GM19043 (cell line): ENCODE data around the gene GTPBP6.
A peak's percentile ranks its signal among the peaks of the same experiment; 100 is the strongest.
"Not testable (repeated sequence)": the region's sequence is repeated elsewhere in the genome, so short reads cannot be mapped to it uniquely, and the experiment has no call there.

Experiments used
- ATAC-seq: cut with Tn5 transposase; IDR thresholded peaks from one replicate; pipeline ENCODE4 v1.9.1; 2021; ENCODE audit warnings: low read depth; ENCODE audit not compliant: unreplicated experiment

GTPBP6 gene

DNA sequence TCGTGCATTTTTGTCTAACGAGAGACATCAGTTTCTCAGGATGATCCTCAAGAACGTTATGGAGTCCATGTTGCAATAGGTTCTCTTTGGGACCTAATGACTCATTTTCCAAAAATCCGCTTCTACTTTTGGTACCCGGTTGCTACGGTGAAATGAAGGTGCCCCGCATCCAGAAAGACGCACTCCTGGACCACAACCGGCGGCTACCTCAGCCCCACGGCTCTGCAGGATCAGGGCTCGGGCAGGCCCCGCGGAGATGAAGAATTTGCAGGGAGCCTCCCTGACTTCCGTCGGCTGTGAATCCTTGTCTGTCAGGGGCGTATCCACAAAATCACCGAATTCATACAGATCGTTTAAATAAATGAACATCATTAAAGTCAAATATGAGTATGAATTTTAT is 15.6 kb downstream of the GTPBP6 start:
- no peak for ATAC-seq

DNA sequence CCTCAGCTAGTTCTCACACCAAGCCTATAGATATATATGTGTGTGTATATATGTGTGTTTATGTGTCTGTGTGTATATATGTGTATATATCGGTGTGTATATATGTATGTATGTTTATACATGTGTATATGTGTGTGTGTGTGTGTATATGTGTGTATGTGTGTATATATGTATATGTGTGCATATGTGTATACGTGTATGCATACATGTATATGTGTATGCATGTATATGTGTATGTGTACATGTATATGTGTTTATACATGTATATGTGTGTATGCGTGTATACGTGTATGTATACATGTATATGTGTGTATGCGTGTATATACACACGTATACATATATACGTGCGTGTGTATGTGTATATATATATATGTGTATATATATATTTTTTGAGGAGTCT is 18.3 kb downstream of the GTPBP6 start:
- no peak for ATAC-seq

DNA sequence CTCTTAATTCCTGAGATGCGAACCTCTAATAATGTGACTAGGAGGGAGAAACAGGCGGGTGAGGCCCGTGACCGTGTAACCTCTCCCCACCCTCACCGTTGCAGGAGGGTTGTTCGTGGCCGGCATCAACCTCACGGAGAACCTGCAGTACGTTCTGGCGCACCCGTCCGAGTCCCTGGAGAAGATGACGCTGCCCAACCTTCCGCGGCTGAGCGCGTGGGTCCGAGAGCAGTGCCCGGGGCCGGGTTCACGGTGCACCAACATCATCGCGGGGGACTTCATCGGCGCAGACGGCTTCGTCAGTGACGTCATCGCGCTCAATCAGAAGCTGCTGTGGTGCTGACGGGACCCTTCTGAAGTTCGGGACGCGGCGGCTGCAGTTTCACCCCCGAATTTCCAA is 19.6 kb downstream of the GTPBP6 start:
- no peak for ATAC-seq

DNA sequence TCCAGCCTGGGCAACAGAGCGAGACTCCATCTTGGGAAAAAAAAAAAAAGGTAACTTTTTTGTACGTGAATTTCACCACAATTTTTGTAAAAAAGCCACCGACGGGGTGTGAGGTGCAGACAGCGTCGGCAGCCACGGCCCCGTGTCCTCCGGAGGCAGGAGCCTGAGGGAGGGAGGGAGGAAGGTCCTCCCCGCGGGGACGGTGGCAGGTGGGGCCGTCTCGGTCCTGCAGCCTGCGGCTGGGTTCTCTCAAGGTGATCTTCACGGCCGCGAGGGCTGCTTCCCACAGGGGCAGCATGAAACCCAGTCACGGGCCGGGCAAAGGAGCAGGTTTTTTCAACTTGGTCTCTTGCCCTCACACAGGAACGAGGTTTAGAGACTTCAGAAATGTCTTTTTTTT is 23.5 kb downstream of the GTPBP6 start:
- ATAC-seq: no peak

DNA sequence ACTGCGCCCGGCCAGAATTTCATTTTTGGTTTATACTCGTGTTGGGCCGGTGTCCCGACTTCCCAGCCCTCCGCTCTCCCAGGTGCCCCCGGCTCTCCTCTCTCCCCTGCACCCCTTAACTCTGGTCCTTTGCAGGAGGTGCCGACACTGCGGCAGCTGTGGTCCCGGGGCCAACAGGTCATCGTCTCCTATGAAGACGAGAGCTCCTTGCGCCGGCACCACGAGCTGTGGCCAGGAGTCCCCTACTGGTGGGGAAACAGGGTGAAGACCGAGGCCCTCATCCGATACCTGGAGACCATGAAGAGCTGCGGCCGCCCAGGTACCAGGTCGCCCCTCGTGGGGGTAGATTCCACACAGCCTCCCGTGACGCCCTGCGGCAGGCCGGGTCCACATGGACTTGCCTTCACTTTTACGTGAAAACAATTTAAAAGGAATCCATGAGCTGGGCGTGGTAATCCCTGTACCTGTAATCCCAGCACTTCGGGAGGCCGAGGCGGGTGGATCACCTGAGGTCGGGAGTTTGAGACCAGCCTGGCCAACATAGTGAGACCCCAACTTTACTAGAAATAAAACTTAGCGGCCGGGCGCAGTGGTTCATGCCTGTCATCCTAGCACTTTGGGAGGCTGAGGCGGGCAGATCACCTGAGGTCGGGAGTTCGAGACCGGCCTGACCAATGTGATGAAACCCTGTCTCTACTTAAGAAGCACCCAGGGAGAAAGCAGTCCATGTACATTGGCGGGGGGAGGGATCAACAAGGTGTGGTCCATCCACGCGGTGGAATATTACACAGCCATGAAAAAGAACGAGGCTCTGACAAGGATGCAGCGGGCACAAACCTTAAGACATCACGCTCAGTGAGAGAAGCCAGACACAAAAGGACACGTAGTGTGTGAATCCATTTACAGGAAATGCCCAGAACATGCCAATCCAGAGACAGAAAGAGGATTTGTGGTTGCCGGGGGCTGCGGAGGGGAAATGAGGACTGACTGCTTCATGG is 25.4 kb downstream of the GTPBP6 start:
- ATAC-seq: no peak

DNA sequence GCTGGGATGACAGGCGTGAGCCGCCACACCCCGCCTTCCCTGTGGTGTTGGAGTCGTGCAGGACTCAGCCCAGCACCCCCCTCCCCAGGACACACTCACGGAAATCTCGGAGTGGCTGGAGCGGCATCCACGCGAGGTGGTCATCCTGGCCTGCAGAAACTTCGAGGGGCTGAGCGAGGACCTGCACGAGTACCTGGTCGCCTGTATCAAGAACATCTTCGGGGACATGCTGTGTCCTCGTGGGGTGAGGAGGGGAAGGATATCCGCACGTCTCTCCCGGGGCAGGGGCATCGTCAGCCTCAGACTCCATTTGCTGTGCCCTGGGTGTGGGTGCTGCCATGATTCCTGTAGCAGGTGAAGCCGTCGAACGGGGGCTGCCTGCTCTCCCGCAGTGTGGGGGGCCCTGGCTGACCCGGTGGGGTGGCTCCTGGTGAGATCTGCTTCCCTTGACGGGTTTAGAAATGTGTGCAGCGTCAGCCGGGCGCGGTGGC is 27.1 kb downstream of the GTPBP6 start:
- ATAC-seq: no peak

DNA sequence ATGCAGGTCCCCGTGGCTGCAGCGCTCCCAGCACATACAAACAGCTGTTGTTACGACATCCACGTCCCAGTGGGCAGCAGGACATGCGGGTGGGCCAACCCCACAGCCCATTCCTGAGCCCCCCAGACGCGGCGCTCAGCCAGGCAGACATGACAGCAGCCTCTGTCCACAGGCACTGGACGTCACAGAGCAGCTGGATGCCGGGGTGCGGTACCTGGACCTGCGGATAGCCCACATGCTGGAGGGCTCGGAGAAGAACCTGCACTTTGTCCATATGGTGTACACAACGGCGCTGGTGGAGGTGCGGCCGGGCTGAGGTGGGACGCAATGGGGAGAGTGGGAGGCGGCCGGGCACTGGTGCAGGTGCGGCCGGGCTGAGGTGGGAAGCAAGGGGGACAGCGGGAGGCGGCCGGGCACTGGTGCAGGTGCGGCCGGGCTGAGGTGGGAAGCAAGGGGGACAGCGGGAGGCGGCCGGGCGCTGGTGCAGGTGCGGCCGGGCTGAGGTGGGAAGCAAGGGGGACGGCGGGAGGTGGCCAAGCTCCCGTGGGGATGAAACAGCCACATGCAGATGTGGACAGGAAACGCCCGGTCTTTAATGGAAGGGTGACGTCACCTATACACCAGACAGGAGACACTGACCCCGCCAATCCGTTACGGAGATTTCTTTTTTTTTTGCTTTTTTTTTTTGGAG is 28.0 kb downstream of the GTPBP6 start:
- ATAC-seq: no peak

DNA sequence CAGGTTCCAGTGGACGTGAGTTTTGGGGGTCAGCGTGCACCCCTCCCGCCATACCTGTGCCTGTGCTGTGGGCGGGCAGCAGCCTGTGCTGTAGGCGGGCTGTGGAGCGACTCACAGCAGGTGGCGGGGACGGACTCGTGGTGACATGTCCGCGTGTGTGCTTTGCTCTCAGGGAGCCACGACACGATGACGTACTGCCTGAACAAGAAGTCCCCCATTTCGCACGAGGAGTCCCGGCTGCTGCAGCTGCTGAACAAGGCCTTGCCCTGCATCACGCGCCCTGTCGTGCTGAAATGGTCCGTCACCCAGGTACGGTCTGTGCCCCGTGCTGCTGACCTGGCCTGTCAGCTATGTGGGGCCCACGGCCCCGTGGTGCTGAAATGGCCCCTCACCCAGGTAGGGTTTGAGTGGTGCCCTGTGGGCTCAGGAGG is 30.0 kb downstream of the GTPBP6 start:
- ATAC-seq: no peak

DNA sequence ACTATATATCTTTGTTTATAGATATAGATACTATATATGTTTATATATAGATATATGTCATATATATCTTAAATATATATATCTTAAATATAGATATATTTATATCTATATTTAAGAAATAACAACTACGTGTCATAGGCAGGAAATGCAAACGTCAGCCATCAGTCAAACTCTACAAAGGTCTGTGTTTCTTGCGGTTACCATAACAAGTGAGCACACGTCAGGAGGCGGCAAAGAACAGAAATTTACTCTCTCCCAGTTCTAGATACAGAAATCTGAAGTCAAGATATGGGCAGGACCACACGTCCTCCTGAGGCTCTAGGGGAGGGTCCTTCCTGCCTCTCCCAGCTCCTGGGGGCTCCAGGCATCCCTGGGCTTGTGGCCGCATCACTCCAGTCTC is 30.9 kb downstream of the GTPBP6 start:
- no peak for ATAC-seq

DNA sequence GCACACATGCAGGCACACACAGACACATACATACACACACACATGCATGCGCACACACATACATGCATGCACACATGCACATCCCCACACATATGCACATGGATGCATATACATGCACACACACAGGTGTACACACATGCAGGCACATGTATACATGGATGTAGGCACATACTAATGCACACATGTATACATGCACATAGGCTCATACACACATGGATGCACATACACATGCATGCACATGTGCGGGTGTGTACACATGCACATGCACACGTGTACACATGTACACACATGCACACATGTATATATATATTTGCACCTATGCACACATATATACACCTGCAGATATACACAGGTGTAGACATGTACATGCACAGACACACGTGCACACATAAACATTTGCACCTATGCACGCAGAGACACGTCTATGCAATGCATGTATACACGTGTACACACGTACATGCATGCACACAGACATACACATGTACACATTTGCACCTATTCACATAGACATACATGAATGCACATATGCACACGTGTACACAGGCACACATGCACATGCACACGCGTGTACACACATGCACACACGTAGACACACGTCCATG is 33.4 kb downstream of the GTPBP6 start:
- ATAC-seq: no peak

DNA sequence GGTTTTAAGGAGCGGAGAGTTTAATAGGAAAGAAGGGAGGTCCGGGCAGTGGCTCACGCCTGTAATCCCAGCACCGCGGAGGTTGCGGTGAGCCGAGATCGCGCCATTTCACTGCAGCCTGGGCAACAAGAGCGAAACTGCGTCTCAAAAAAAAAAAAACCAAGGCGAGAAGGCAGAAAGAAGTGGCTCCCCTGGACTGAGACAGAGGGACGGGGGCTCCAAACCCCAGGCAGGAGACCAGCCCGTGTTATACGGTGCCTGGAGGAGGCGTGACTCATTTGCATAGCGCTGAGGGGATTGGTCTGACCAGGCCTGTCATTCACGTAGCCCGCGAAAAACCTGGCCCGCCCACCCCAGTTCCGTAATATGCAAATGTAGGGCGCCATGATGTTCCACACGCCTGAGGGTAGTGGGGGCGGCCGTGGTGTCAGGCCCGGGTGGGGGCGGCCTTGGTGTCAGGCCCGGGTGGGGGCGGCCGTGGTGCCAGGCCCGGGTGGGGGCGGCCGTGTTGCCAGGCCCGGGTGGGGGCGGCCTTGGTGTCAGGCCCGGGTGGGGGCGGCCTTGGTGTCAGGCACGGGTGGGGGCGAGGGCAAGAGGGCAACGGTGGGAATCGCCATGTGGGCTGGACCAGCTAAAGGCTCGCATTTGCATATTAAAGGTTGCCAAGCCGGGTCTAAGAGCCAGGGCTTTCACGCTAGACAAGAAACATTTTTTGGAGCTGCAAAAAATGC is 35.3 kb downstream of the GTPBP6 start:
- peak; percentile 97 for ATAC-seq

DNA sequence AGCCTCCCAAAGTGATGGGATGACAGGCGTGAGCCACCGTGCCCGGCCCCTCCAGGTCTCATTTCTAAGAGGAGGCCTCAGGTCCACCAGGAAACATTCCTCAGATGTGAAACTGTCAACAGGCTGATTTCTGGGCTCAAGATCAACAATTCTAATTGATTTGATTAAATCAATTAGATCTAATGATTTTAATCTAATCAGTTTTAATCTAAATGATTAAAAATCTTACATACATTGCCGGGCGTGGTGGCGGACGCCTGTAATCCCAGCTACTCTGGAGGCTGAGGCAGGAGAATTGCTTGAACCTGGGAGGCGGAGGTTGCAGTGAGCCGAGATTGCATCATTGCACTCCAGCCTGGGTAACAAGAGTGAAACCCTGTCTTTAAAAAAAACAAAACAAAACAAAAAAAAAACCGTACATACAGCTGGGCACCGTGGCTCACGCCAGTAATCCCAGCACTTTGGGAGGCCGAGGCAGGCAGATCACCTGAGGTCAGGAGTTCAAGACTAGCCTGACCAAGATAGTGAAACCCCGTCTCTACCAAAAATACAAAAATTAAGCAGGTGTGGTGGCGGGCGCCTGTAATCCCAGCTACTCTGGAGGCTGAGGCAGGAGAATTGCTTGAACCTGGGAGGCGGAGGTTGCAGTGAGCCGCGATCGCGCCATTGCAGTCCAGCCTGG is 36.5 kb downstream of the GTPBP6 start:
- not testable (repeated sequence) for ATAC-seq

DNA sequence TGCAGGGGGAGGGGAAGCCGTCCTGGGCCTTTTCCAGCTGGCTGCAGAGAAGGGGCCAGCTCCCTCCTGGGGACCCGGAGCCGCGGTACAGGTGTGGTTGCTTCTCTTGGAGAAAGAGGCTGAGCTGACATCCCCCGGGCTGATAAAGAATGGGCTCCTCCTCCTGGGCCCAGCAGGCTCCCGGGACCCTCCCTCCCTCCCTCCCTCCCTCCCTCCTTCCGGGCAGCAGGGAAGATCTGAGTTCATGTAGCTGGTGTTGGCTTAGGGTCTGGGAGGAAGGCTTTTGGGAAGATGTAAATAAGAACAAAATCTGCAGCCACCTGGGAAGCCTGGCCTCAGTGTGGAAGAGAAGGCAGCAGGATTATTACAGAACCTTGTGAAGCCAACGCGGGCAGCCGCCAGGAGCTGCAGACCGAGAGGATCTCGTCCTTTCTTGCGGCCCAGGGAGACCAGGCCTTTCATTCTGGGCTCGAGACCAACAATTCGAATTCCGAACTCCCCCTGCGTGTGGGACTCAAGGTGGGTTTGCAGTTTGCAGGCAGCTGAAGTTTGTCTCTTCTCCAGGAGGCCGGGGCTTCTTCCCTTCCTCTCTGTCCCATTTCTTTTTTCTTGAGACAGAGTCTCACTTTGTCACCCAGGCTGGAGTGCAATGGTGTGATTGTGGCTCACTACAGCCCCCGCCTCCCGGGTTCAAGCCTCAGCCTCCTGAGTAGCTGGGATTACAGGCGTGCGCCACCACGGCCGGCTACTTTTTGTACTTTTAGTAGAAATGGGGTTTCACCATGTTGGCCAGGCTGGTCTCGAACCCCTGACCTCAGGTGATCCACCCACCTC is 37.2 kb downstream of the GTPBP6 start, which contains the start of gene PLCXD1:
PLCXD1 (plus strand) TSS at position 216 of the 834 bp plus-strand sequence. CDS start 2,807 bp downstream, outside the sequence.
- ATAC-seq: no peak

DNA sequence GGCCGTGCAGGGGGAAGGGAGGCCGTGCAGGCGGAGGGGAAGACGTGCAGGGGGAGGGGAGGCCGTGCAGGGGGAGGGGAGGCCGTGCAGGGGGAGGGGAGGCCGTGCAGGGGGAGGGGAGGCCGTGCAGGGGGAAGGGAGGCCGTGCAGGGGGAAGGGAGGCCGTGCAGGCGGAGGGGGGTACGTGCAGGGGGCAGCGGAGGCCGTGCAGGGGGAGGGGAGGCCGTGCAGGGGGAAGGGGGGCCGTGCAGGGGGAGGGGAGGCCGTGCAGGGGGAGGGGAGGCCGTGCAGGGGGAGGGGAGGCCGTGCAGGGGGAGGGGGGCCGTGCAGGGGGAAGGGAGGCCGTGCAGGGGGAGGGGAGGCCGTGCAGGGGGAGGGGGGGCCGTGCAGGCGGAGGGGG is 37.9 kb downstream of the GTPBP6 start:
- ATAC-seq: not testable (repeated sequence)

DNA sequence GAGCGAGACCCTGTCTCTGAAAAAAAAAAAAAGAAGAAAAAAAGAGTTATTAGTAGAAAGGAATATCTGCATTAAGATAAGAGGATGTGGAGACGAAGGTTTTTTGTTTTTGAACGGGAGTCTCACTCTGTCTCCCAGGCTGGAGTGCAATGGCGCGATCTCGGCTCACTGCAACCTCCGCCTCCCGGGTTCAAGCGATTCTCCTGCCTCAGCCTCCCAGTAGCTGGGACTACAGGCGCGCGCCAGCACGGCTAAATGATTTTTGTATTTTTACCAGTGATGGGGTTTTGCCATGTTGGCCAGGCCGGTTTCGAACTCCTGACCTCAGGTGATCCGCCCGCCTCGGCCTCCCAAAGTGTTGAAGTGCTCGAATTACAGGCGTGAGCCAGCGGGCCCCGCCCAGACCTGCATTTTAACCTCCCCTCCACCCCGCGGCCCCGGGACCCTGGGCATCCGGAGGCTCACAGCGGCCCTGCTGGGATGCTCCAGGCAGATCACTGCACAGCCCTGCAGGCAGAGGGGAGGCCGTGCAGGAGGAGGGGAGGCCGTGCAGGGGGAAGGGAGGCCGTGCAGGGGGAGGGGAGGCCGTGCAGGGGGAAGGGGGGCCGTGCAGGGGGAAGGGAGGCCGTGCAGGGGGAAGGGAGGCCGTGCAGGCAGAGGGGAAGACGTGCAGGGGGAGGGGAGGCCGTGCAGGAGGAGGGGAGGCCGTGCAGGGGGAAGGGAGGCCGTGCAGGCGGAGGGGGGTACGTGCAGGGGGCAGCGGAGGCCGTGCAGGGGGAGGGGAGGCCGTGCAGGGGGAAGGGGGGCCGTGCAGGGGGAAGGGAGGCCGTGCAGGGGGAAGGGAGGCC is 38.6 kb downstream of the GTPBP6 start:
- ATAC-seq: not testable (repeated sequence)

DNA sequence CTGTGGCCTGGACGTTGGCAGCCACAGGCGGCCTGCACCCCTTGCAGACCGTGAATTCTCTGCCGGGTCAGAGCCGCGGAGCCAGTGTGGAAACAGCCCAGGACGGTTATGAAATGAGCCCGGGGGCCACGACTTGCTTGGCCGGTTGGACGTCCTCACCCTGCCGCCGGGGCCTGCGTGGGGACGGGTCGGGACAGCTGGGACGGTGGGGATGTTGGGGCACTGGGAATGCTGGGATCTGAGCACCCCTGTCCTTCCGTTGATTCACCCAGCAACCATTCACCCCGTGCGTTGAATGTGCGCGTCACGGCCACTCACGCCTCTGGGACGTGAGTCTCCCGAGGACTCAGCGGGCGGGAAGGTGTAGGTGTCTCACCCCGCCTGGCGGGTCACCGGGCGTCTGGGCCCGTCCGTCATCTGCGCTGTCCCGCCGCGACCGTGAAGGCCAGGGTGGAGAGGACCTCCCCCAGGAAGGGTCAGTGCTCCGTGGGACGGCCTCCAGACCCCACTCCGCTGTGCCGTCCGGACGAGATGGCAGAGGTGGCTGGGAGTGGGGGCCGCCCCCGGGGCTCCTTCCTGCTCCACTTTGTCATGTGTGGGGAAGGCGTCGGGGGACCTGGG is 41.9 kb downstream of the GTPBP6 start:
- peak; percentile 25 for ATAC-seq

DNA sequence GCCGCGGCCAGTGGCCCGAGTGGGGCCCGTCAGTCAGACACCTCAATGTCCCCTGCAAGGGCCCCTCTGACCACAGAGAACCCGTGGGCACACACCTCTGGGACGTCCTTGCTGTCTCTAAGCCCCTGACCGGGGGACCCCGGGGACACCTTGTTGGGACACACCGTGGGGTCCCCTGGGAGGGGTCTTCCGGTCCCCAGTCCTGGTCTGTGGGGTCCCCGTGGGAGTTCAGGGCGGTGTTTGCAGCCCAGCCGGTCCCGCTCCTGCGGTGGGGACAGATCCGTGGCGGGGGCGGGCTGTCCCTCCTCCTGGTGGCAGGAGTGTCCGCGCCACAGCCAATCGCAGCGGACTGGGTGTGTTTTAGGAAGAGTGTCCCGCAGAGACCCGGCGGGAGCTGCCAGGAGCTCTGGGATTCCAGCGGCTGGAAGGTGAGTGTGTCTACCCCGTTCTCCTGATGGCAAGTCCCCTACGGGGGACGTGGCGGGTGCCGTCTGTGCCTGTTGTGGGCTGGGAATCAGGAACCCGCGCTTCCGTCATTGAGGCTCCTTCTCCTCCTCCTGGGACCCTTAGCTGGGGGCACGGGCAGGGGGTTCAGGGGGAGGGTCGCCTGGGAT is 42.5 kb downstream of the GTPBP6 start:
- peak; percentile 79 for ATAC-seq
